K562 (cell line): ENCODE measurements around the gene ERMP1. TPM values are rescaled to one million over a fixed set of nuclear protein-coding genes. Genes with fewer than 3 reads are reported as not detected.

Source experiments
- ATAC-seq: fragments of 200-7000 bp; cut with Tn5 transposase; 3 replicates; pipeline ENCODE4 v1.9.1; 2020; ENCODE audit warnings: moderate library complexity
- BruUV-seq: library from RNA; stranded (reverse); fragments of 400-500 nt; replicated peaks from 2 replicates; lab custom pipeline; 2021; lab: Mats Ljungman, UMichigan
- CTCF ChIA-PET: fragments of 300-600 bp; formaldehyde crosslinking; extraction: SDS; loops from one replicate; lab custom pipeline; 2021; ENCODE audit warnings: low intra/inter-chr PET ratio; lab: Yijun Ruan, JAX
- POLR2A ChIA-PET: fragments of 300-600, 350-650 bp; sonication (Branson Sonifier 250); formaldehyde crosslinking; extraction: SDS; loops from one replicate; lab custom pipeline; 2021; ENCODE audit warnings: antibody characterized with exemption, inconsistent platforms; lab: Yijun Ruan, JAX
- DNase-seq, 4 experiments: peaks; one replicate each; pipeline versions ENCODE4 v3.0.0 to v3.0.0-alpha.2; 2011 to 2018; ENCODE audit warnings: low spot score in 3 of 4, mixed read lengths in 3 of 4; ENCODE audit errors: extremely low read depth in 1 of 4
- FAIRE-seq: peaks from 2 replicates; lab custom pipeline; 2011; peaks lifted over from hg19 to GRCh38; lab: Jason Lieb, UNC
- H2AFZ ChIP-seq: 2 replicates; pipeline ENCODE4 v1.6.0; 2011; ENCODE audit warnings: low read depth, low read length, control low read depth, inconsistent platforms
- H3K27ac ChIP-seq: fragments of 200-600 bp; 3 replicates; pipeline ENCODE4 v1.8.0; 2011; ENCODE audit warnings: low read depth, mild to moderate bottlenecking, control low read depth, inconsistent platforms, low read length, moderate library complexity, mixed read lengths; ENCODE audit errors: extremely low read depth
- H3K27me3 ChIP-seq, 2 experiments: fragments of 300-600 bp in 1 of 2; 2 replicates in 1 of 2; 3 replicates in 1 of 2; pipeline versions ENCODE4 v1.6.0 to v1.8.0; 2011; ENCODE audit warnings: inconsistent platforms in 2 of 2, low read length in 2 of 2, mild to moderate bottlenecking in 1 of 2, mixed read lengths in 1 of 2, moderate library complexity in 1 of 2; ENCODE audit not compliant: control insufficient read depth in 2 of 2, insufficient read depth in 2 of 2
- H3K36me3 ChIP-seq: fragments of 300-600 bp; 3 replicates; pipeline ENCODE4 v1.8.0; 2011; ENCODE audit warnings: mild to moderate bottlenecking, low read length, inconsistent platforms; ENCODE audit not compliant: control insufficient read depth, insufficient read depth
- H3K4me1 ChIP-seq, 2 experiments: fragments of 200-600 bp in 1 of 2; replicated peaks in 1 of 2; 2 replicates in 1 of 2; 3 replicates in 1 of 2; pipeline versions ENCODE4 v1.5.1 to v1.8.0; 2011; ENCODE audit warnings: inconsistent platforms in 2 of 2, low read length in 2 of 2, mild to moderate bottlenecking in 1 of 2, mixed read lengths in 1 of 2, moderate library complexity in 1 of 2; ENCODE audit not compliant: control insufficient read depth in 2 of 2, insufficient read depth in 2 of 2
- H3K4me2 ChIP-seq: 2 replicates; pipeline ENCODE4 v1.6.1; 2011; ENCODE audit warnings: low read length, control low read depth, inconsistent platforms, mixed read lengths; ENCODE audit not compliant: insufficient read depth
- H3K4me3 ChIP-seq: fragments of 200-600 bp; sonication (generic), shearing (Covaris generic); 2 replicates; pipeline ENCODE4 v1.5.1; 2016; ENCODE audit warnings: control low read depth, inconsistent platforms
- H3K79me2 ChIP-seq: fragments of 200-600 bp; 3 replicates; pipeline ENCODE4 v1.8.0; 2011; ENCODE audit warnings: low read length, inconsistent platforms; ENCODE audit not compliant: control insufficient read depth, insufficient read depth
- H3K9ac ChIP-seq, 2 experiments: 2 replicates each; pipeline versions ENCODE4 v1.6.0 to v1.6.1; 2011; ENCODE audit warnings: low read depth in 2 of 2, low read length in 2 of 2, control low read depth in 1 of 2, inconsistent platforms in 1 of 2, mild to moderate bottlenecking in 1 of 2, mixed read lengths in 1 of 2; ENCODE audit not compliant: insufficient read depth in 1 of 2
- H3K9me1 ChIP-seq: one replicate; pipeline ENCODE4 v1.6.0; 2011; ENCODE audit warnings: inconsistent platforms, mild to moderate bottlenecking, low read length, moderate library complexity; ENCODE audit not compliant: control insufficient read depth, insufficient read depth
- H3K9me3 ChIP-seq: replicated peaks from 2 replicates; pipeline ENCODE4 v1.5.1; 2011; ENCODE audit warnings: low read depth, low read length, inconsistent platforms; ENCODE audit not compliant: control insufficient read depth, insufficient read depth
- H4K20me1 ChIP-seq: replicated peaks from 2 replicates; pipeline ENCODE4 v1.6.1; 2011; ENCODE audit warnings: low read length, inconsistent platforms, mixed read lengths; ENCODE audit not compliant: control insufficient read depth, insufficient read depth
- MGA ChIP-seq: fragments of 450-650 bp; IDR thresholded peaks from 2 replicates; pipeline ENCODE4 v1.6.1; 2016; ENCODE audit warnings: mild to moderate bottlenecking, moderate library complexity
- NR2C2 ChIP-seq, 2 experiments: fragments of 200-800 bp in 1 of 2; sonication (Bioruptor generic) in 1 of 2; sonication (generic) in 1 of 2; formaldehyde crosslinking in 1 of 2; IDR thresholded peaks; 2 replicates each; pipeline versions ENCODE4 v1.6.1 to v1.8.0; 2016 to 2022; ENCODE audit warnings: mild to moderate bottlenecking in 1 of 2, missing compliant biosample characterization in 1 of 2, missing genetic modification characterization in 1 of 2, missing genetic modification reagents in 1 of 2
- TRIM24 ChIP-seq, 2 experiments: fragments of 450-650 bp; IDR thresholded peaks; 2 replicates each; pipeline ENCODE4 v1.6.1; 2016
- ZBTB11 ChIP-seq, 3 experiments: fragments of 200-800 bp in 1 of 3; fragments of 250-450 bp in 1 of 3; fragments of 450-650 bp in 1 of 3; sonication (Bioruptor Pico) in 1 of 3; sonication (Bioruptor generic) in 1 of 3; formaldehyde crosslinking in 1 of 3; IDR thresholded peaks; 2 replicates each; pipeline versions ENCODE4 v1.6.1 to v1.8.0; 2016 to 2022; ENCODE audit warnings: mild to moderate bottlenecking in 2 of 3, missing genetic modification characterization in 2 of 3, missing compliant biosample characterization in 1 of 3, moderate library complexity in 1 of 3
- ZEB2 ChIP-seq: fragments of 450-650 bp; IDR thresholded peaks from 2 replicates; pipeline ENCODE4 v1.6.1; 2016
- ZKSCAN8 ChIP-seq: fragments of 200-800 bp; sonication (Bioruptor generic); IDR thresholded peaks from 2 replicates; pipeline ENCODE4 v1.6.1; 2016; ENCODE audit warnings: missing genetic modification characterization, missing compliant biosample characterization
- WGBS: fragments of 100-300 bp; shearing (Covaris generic); methylation state at CpG from one replicate; pipeline ENCODE4 v1.1.6; 2016; ENCODE audit warnings: low coverage, mixed read lengths; ENCODE audit not compliant: insufficient coverage; ENCODE audit errors: missing lambda C conversion rate; 5-methylcytosine and 5-hydroxymethylcytosine counted together
- in situ Hi-C: fragments of 300-500 bp; cut with MboI; formaldehyde crosslinking; loops from 4 replicates; pipeline ENCODE4 v1.15.0; 2018; ENCODE audit warnings: inconsistent platforms, mixed read lengths
- intact Hi-C: fragments of 100-400 bp; cut with micrococcal nuclease; formaldehyde crosslinking; loops from 2 replicates; pipeline ENCODE4 v1.14.2; 2022
- polyA plus RNA-seq, 8 experiments: library from polyadenylated mRNA; depleted of rRNA in 4 of 8; stranded (reverse) in 5 of 8; unstranded in 3 of 8; fragments of >200 nt; fragmentation: Nextera tagmentation in 2 of 8; fragmentation: Illumina TruSeq in 1 of 8; extraction: Ambion mirVana in 2 of 8; extraction: Trizol in 1 of 8; gene quantifications; 2 replicates each; pipeline versions ENCODE4 v1.2.1 to v1.2.3, GENCODE V29; 2011 to 2014; ENCODE audit warnings: inconsistent platforms in 1 of 8, missing spikeins in 1 of 8
- total RNA-seq, 7 experiments: library from RNA; depleted of rRNA in 6 of 7; stranded (reverse); fragments of >200 nt in 6 of 7; fragmentation: Illumina TruSeq in 2 of 7; extraction: Trizol in 2 of 7; gene quantifications; 2 replicates each; pipeline versions ENCODE4 v1.2.1 to v1.2.3, GENCODE V29; 2011 to 2021; ENCODE audit warnings: low replicate concordance in 1 of 7

The ERMP1 gene
- total and polyA plus RNA-seq, 9 of the 15 experiments (the other 6 are each of a cell fraction or from before 2014, with no cell fraction given), result 2.5 to 26.3 (median 12.6) TPM

- intact Hi-C loops, result no loop called here
- H3K27me3 ChIP-seq, result no peaks in the 10 kb centered on the region
- H3K4me1 ChIP-seq, result peaks cover 0 to 21% of the 10 kb centered on the region in 2 experiments; a peak in 4 of 5 replicates
- FAIRE-seq, result no peak
- peaks cover 2% of the 10 kb centered on the region for H3K9me1 ChIP-seq
- no TSS peak for BruUV-seq
- H2AFZ ChIP-seq, result peak overlapping the region; percentile 99
- ChIA-PET CTCF (interaction anchor here (1.3 kb wide), 1 partner anchor 184 kb away, joined by 3 read pairs; no protein-coding TSS in a partner anchor), POLR2A (interaction anchor here (1.0 kb wide), 1 partner anchor 10 kb away, joined by 4 read pairs; no protein-coding TSS in a partner anchor)
- no peak overlapping the region; a peak in 1 of 4 replicates for H3K9ac ChIP-seq
- in situ Hi-C loops, result no loop called here
- peak overlapping the region; percentile 21; the same call in 1 of the 2 replicates for H3K4me2 ChIP-seq
- no peak overlapping the region; the same call in 2 of the 3 replicates for H3K27ac ChIP-seq
- no peaks in the 10 kb centered on the region for H3K36me3 ChIP-seq
- no peaks in the 10 kb centered on the region for H4K20me1 ChIP-seq
- no peak overlapping the region for H3K4me3 ChIP-seq
- H3K9me3 ChIP-seq, result no peaks in the 10 kb centered on the region
- WGBS, result 5% methylated on average over 2 of the region's 2 CpGs
- H3K79me2 ChIP-seq, result no peaks in the 10 kb centered on the region
- DNase-seq, result no peak
- ATAC-seq, result peak; percentile 50
- TF ChIP-seq MGA, result 0 out of 2 replicates have a peak, but pooled peaks have one; percentile 5
- TF ChIP-seq ZEB2, result no peak
- no peak for TF ChIP-seq TRIM24 (IDR thresholded peaks at IDR 0.05)
- TF ChIP-seq ZBTB11 (CRISPR knock-in tag; IDR thresholded peaks at IDR 0.05), result 0 out of 6 replicates have a peak, but pooled peaks of 1 of the 3 experiments have one; percentile 29
- TF ChIP-seq NR2C2 (CRISPR knock-in tag; IDR thresholded peaks at IDR 0.05), result no peak
- TF ChIP-seq NR2C2 (tag; IDR thresholded peaks at IDR 0.05), result peak; percentile 35; the same call in 1 of the 2 replicates
- 0 out of 2 replicates have a peak, but pooled peaks have one; percentile 7 for TF ChIP-seq ZKSCAN8 (CRISPR knock-in tag)
Measured at GRCh38 chr9:5870020-5870339, 37.1 kb upstream of the ERMP1 start.
